Measurements from ENCODE around the gene NACC2. TPM values are rescaled to one million over a fixed set of nuclear protein-coding genes. Genes with fewer than 3 reads are reported as not detected.

NACC2 gene
- total and polyA plus RNA-seq, 4 donors: 4.8 to 17.8 (median 8.8) TPM

DNA sequence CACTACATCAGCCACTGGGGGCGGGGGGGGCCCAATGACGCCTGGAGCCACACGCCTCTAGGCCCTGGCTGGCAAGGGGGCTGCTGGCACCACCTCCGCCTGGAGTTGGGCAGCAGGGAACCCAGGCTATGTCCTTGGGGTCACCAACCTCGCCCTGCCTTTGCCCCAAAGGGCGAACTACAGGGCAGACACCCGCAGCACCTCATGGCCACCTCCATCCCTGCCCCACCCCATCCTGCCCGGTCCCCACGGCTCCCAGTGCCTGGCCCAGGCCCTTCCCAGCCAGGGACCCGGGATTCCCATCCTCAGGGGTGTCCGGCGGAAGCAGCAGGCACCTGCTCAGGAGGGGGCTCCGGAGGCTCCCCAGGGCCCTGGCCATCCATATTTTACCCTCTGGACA lies 37.0 kb downstream of the NACC2 start:
- Histone ChIP-seq H3K27ac (ENCODE audit: low read depth in 1 of 2, low read length in 2 of 2) (no peak overlapping the region), H3K9me3 (ENCODE audit: control insufficient read depth in 4 of 4, low read length in 3 of 4) (no peaks in the 10 kb centered on the region), H3K4me3 (ENCODE audit: low read depth in 1 of 3, low read length in 3 of 3) (no peak overlapping the region), H3K9ac (ENCODE audit: low read depth in 1 of 2, low read length in 2 of 2) (no peak overlapping the region), H3K27me3 (ENCODE audit: control insufficient read depth in 4 of 4, insufficient read depth in 4 of 4, low read length in 3 of 4) (no peaks in the 10 kb centered on the region), H3K36me3 (ENCODE audit: control insufficient read depth in 4 of 4, insufficient read depth in 3 of 4, low read depth in 1 of 4, low read length in 3 of 4) (no peaks in the 10 kb centered on the region), H3K4me1 (ENCODE audit: control insufficient read depth in 4 of 4, insufficient read depth in 4 of 4, low read length in 3 of 4) (peaks cover 0 to 4% (median 0%) of the 10 kb centered on the region in 4 donors)
- no peak for DNase-seq (ENCODE audit: low spot score)
- TF ChIP-seq GABPA (IDR thresholded peaks at IDR 0.05 in 1 of 2, conservative IDR thresholded peaks at IDR 0.05 in 1 of 2) (no peak), RAD21 (IDR thresholded peaks at IDR 0.05) (no peak), MAX (IDR thresholded peaks at IDR 0.05) (no peak), HNF4A (conservative IDR thresholded peaks at IDR 0.05) (no peak), JUND (IDR thresholded peaks at IDR 0.05) (no peak), SP1 (IDR thresholded peaks at IDR 0.05) (no peak), EGR1 (IDR thresholded peaks at IDR 0.05; ENCODE audit: low read depth in 2 of 2) (no peak), TAF1 (conservative IDR thresholded peaks at IDR 0.05) (no peak), FOXA1 (IDR thresholded peaks at IDR 0.05) (no peak), FOXA2 (IDR thresholded peaks at IDR 0.05) (no peak)
- WGBS: 91% methylated on average over 13 of the region's 13 CpGs

DNA sequence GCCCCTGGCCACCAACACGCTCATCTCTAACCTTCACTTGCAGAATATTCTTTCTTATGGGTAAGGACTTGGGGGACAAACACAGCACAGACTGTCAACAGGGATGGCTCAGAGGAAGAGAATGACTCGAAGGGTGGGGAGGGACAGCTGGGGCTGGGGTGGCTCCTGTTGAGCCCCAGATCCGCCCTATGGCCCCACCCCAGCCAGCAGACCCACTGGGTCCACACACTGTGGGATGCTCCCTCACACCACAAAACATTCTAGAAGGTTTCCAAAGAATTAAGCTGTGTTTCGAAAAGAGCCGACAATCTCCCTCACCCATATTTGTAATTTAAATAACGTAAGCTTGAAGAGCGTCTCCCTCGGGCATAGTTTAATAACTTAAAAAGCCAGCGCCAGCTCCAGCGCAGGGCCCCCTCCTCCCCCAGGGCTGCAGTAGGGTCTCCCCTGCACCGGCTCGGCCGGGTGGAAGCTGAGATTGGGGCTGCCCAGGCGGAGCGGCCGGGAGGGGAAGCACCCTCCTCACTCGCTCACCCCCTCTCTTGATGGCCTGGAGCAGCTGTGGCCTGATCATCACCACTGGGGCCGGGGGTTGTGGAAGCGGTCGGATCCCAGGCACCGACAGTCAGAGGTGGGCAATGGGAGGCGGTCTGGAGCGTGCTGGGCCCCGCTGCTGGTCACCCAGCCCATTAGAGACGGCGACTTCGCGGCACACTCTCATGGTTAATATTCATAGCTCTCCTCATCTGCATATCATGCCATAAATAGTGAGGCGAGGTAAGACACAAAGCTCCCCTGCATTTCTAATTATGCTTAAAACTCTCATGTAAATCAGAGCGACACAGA lies 37.6 kb downstream of the NACC2 start:
- Histone ChIP-seq H3K4me1 (ENCODE audit: control insufficient read depth in 4 of 4, insufficient read depth in 4 of 4, low read length in 3 of 4) (peaks cover 0 to 8% (median 3%) of the 10 kb centered on the region in 4 donors), H3K4me3 (ENCODE audit: low read depth in 1 of 3, low read length in 3 of 3) (no peak overlapping the region), H3K9me3 (ENCODE audit: control insufficient read depth in 4 of 4, low read length in 3 of 4) (no peaks in the 10 kb centered on the region), H3K27ac (ENCODE audit: low read depth in 1 of 2, low read length in 2 of 2) (no peak overlapping the region), H3K27me3 (ENCODE audit: control insufficient read depth in 4 of 4, insufficient read depth in 4 of 4, low read length in 3 of 4) (no peaks in the 10 kb centered on the region), H3K9ac (ENCODE audit: low read depth in 1 of 2, low read length in 2 of 2) (no peak overlapping the region), H3K36me3 (ENCODE audit: control insufficient read depth in 4 of 4, insufficient read depth in 3 of 4, low read depth in 1 of 4, low read length in 3 of 4) (no peaks in the 10 kb centered on the region)
- no peak for DNase-seq (ENCODE audit: low spot score)
- TF ChIP-seq RAD21 (IDR thresholded peaks at IDR 0.05) (no peak), NR2F2 (IDR thresholded peaks at IDR 0.05) (no peak), GABPA (IDR thresholded peaks at IDR 0.05 in 1 of 2, conservative IDR thresholded peaks at IDR 0.05 in 1 of 2) (no peak), HNF4A (conservative IDR thresholded peaks at IDR 0.05) (no peak), EGR1 (IDR thresholded peaks at IDR 0.05; ENCODE audit: low read depth in 2 of 2) (no peak), HNF4G (IDR thresholded peaks at IDR 0.05) (no peak), SP1 (IDR thresholded peaks at IDR 0.05) (no peak), FOXA1 (IDR thresholded peaks at IDR 0.05) (no peak), MAX (IDR thresholded peaks at IDR 0.05) (no peak)
- TF ChIP-seq, protein P1, sequence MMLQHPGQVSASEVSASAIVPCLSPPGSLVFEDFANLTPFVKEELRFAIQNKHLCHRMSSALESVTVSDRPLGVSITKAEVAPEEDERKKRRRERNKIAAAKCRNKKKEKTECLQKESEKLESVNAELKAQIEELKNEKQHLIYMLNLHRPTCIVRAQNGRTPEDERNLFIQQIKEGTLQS (IDR thresholded peaks at IDR 0.05): no peak
- TF ChIP-seq, protein P2, sequence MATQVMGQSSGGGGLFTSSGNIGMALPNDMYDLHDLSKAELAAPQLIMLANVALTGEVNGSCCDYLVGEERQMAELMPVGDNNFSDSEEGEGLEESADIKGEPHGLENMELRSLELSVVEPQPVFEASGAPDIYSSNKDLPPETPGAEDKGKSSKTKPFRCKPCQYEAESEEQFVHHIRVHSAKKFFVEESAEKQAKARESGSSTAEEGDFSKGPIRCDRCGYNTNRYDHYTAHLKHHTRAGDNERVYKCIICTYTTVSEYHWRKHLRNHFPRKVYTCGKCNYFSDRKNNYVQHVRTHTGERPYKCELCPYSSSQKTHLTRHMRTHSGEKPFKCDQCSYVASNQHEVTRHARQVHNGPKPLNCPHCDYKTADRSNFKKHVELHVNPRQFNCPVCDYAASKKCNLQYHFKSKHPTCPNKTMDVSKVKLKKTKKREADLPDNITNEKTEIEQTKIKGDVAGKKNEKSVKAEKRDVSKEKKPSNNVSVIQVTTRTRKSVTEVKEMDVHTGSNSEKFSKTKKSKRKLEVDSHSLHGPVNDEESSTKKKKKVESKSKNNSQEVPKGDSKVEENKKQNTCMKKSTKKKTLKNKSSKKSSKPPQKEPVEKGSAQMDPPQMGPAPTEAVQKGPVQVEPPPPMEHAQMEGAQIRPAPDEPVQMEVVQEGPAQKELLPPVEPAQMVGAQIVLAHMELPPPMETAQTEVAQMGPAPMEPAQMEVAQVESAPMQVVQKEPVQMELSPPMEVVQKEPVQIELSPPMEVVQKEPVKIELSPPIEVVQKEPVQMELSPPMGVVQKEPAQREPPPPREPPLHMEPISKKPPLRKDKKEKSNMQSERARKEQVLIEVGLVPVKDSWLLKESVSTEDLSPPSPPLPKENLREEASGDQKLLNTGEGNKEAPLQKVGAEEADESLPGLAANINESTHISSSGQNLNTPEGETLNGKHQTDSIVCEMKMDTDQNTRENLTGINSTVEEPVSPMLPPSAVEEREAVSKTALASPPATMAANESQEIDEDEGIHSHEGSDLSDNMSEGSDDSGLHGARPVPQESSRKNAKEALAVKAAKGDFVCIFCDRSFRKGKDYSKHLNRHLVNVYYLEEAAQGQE (IDR thresholded peaks at IDR 0.05): no peak
- 96% methylated on average over 30 of the region's 30 CpGs for WGBS

Data from liver (tissue), 9 donors.